Embryonic facial prominence (tissue), 1 donor: ENCODE results near the gene DAGLB.
A peak's percentile ranks its signal among the peaks of the same experiment; 100 is the strongest.
"Not testable (repeated sequence)": the region's sequence is repeated elsewhere in the genome, so short reads cannot be mapped to it uniquely, and the experiment has no call there.

Experiments
- DNase-seq: peaks from one replicate; pipeline ENCODE4 v3.0.0-alpha.2; 2016; ENCODE audit errors: extremely low spot score

DAGLB gene

GRCh38 chr7:6447581-6448199 lies at the start of gene DAGLB:
TSS of gene DAGLB (minus strand) at chr7:6447954. CDS start at chr7:6447842, 112 bp downstream.
- DNase-seq = peak; percentile 82

- no peak for DNase-seq
These were observed 49.8 kb upstream of the DAGLB start for GRCh38 chr7:6497637-6497905.

GRCh38 chr7:6496842-6497636 lies 49.3 kb upstream of the DAGLB start:
- no peak for DNase-seq

GRCh38 chr7:6495597-6496262 lies 48.0 kb upstream of the DAGLB start:
- DNase-seq = no peak

- DNase-seq = no peak
These were observed 46.6 kb upstream of the DAGLB start for GRCh38 chr7:6494365-6494764.

- DNase-seq = no peak
These were observed 43.4 kb upstream of the DAGLB start for GRCh38 chr7:6491194-6491593.

- no peak for DNase-seq
These were observed 41.9 kb upstream of the DAGLB start for GRCh38 chr7:6489612-6490011.

- no peak for DNase-seq
These were observed 39.4 kb upstream of the DAGLB start for GRCh38 chr7:6487184-6487545.

- DNase-seq = no peak
These were observed 38.9 kb upstream of the DAGLB start for GRCh38 chr7:6486438-6487183.

- no peak for DNase-seq
These were observed 35.0 kb upstream of the DAGLB start for GRCh38 chr7:6482743-6483119.

- DNase-seq = no peak
These were observed 34.6 kb upstream of the DAGLB start for GRCh38 chr7:6482307-6482706.

GRCh38 chr7:6481445-6481844 lies 33.7 kb upstream of the DAGLB start:
- no peak for DNase-seq

- DNase-seq = no peak
These were observed 32.5 kb upstream of the DAGLB start for GRCh38 chr7:6480323-6480660.

- DNase-seq = no peak
These were observed 31.3 kb upstream of the DAGLB start for GRCh38 chr7:6479067-6479466.

- no peak for DNase-seq
These were observed 30.4 kb upstream of the DAGLB start for GRCh38 chr7:6478186-6478585.

GRCh38 chr7:6477318-6477660 lies 29.5 kb upstream of the DAGLB start:
- DNase-seq = no peak

- no peak for DNase-seq
These were observed 29.0 kb upstream of the DAGLB start for GRCh38 chr7:6476596-6477317.

GRCh38 chr7:6475433-6476186 lies 27.9 kb upstream of the DAGLB start:
- DNase-seq = no peak

- no peak for DNase-seq
These were observed 18.1 kb upstream of the DAGLB start for GRCh38 chr7:6465862-6466261.

GRCh38 chr7:6463609-6464008 lies 15.9 kb upstream of the DAGLB start:
- not testable (repeated sequence) for DNase-seq

- no peak for DNase-seq
These were observed 14.3 kb upstream of the DAGLB start for GRCh38 chr7:6461946-6462550.
